Nephron (organoid): ENCODE data around the gene MAP7.

ENCODE experiments used
- H3K27ac Mint-ChIP-seq, 3 experiments: 2 replicates each; pipeline ENCODE4 v1.8.0; 2020; ENCODE audit warnings: mixed read lengths in 3 of 3, mild to moderate bottlenecking in 2 of 3, moderate library complexity in 1 of 3
- H3K27me3 Mint-ChIP-seq: 2 replicates; pipeline ENCODE4 v1.8.0; 2021; ENCODE audit warnings: low read depth, mild to moderate bottlenecking, moderate library complexity, mixed read lengths
- H3K36me3 Mint-ChIP-seq: 2 replicates; pipeline ENCODE4 v1.8.0; 2020; ENCODE audit warnings: low read depth, mixed read lengths
- H3K4me1 Mint-ChIP-seq: 2 replicates; pipeline ENCODE4 v1.8.0; 2020; ENCODE audit warnings: mixed read lengths
- H3K4me3 Mint-ChIP-seq, 3 experiments: 2 replicates each; pipeline ENCODE4 v1.8.0; 2020; ENCODE audit warnings: mild to moderate bottlenecking in 3 of 3, mixed read lengths in 3 of 3, moderate library complexity in 2 of 3
- H3K9me3 Mint-ChIP-seq: 2 replicates; pipeline ENCODE4 v1.8.0; 2020; ENCODE audit warnings: mixed read lengths
- CTCF ChIP-seq, 3 experiments: fragments of 200-600 bp; sonication (generic); IDR thresholded peaks; one replicate each; pipeline ENCODE4 v1.5.0; 2021; ENCODE audit warnings: antibody characterized with exemption in 3 of 3; ENCODE audit not compliant: unreplicated experiment in 3 of 3

MAP7 gene

GRCh38 chr6:136365776-136366354 is 184.4 kb downstream of the MAP7 start:
- Mint-ChIP-seq H3K9me3 (no peaks in the 10 kb centered on the region), H3K27me3 (peaks cover 7% of the 10 kb centered on the region), H3K27ac (no peak overlapping the region), H3K4me1 (no peaks in the 10 kb centered on the region), H3K4me3 (no peak overlapping the region), H3K36me3 (peaks cover 3% of the 10 kb centered on the region)
- TF ChIP-seq CTCF (IDR thresholded peaks at IDR 0.05; ENCODE audit: unreplicated experiment in 3 of 3): no peak

- Mint-ChIP-seq H3K4me3 (no peak overlapping the region), H3K36me3 (peaks cover 3% of the 10 kb centered on the region), H3K9me3 (no peaks in the 10 kb centered on the region), H3K4me1 (no peaks in the 10 kb centered on the region), H3K27me3 (peaks cover 7% of the 10 kb centered on the region), H3K27ac (no peak overlapping the region)
- TF ChIP-seq CTCF (IDR thresholded peaks at IDR 0.05; ENCODE audit: unreplicated experiment in 3 of 3): no peak
These were observed 187.5 kb downstream of the MAP7 start for GRCh38 chr6:136362421-136363356.

- no peak overlapping the region for H3K27ac Mint-ChIP-seq
These were observed 188.4 kb downstream of the MAP7 start for GRCh38 chr6:136361787-136362186.

GRCh38 chr6:136360783-136361182 is 189.4 kb downstream of the MAP7 start:
- no peak overlapping the region for H3K27ac Mint-ChIP-seq
- H3K9me3 Mint-ChIP-seq: no peaks in the 10 kb centered on the region
- no peak overlapping the region for H3K4me3 Mint-ChIP-seq
- peaks cover 7% of the 10 kb centered on the region for H3K27me3 Mint-ChIP-seq
- no peaks in the 10 kb centered on the region for H3K4me1 Mint-ChIP-seq
- H3K36me3 Mint-ChIP-seq: peaks cover 1% of the 10 kb centered on the region
- TF ChIP-seq CTCF (IDR thresholded peaks at IDR 0.05; ENCODE audit: unreplicated experiment in 3 of 3): no peak

More at GRCh38 chr6:136361787-136362186, 188.4 kb downstream of the MAP7 start:
- H3K4me3 Mint-ChIP-seq: no peak overlapping the region
- no peak for TF ChIP-seq CTCF (IDR thresholded peaks at IDR 0.05; ENCODE audit: unreplicated experiment in 3 of 3)
- H3K27me3 Mint-ChIP-seq: peaks cover 7% of the 10 kb centered on the region
- H3K4me1 Mint-ChIP-seq: no peaks in the 10 kb centered on the region
- peaks cover 3% of the 10 kb centered on the region for H3K36me3 Mint-ChIP-seq
- no peaks in the 10 kb centered on the region for H3K9me3 Mint-ChIP-seq

GRCh38 chr6:136359851-136360250 is 190.4 kb downstream of the MAP7 start:
- H3K27ac Mint-ChIP-seq: no peak overlapping the region
- no peak for TF ChIP-seq CTCF (IDR thresholded peaks at IDR 0.05; ENCODE audit: unreplicated experiment in 3 of 3)
- no peaks in the 10 kb centered on the region for H3K36me3 Mint-ChIP-seq
- no peaks in the 10 kb centered on the region for H3K4me1 Mint-ChIP-seq
- peaks cover 7% of the 10 kb centered on the region for H3K27me3 Mint-ChIP-seq
- H3K9me3 Mint-ChIP-seq: no peaks in the 10 kb centered on the region
- H3K4me3 Mint-ChIP-seq: no peak overlapping the region
